Activated T-helper 2 cell treated with anti-CD3 and anti-CD28 coated beads, Interferon-gamma antibody, Interleukin-2, Interleukin-4, amounts not matched to agents 10 μg/mL and 5 μg/mL and 100 μg/mL, durations not matched to agents 14 hours and 24 hours and 36 hours (primary cell): ENCODE measurements around the gene SIL1. TPM values are rescaled to one million over a fixed set of nuclear protein-coding genes. Genes with fewer than 3 reads are reported as not detected.

ENCODE experiments used
- DNase-seq: peaks from one replicate; pipeline ENCODE4 v3.0.0; 2021; ENCODE audit warnings: low spot score
- H3K27ac Mint-ChIP-seq: one replicate; pipeline ENCODE4 v1.8.0; 2021; ENCODE audit warnings: mixed read lengths
- H3K27me3 Mint-ChIP-seq: one replicate; pipeline ENCODE4 v1.8.0; 2021; ENCODE audit warnings: low read depth, mixed read lengths
- H3K36me3 Mint-ChIP-seq: one replicate; pipeline ENCODE4 v1.8.0; 2021; ENCODE audit warnings: low read depth, mixed read lengths
- H3K4me1 Mint-ChIP-seq: one replicate; pipeline ENCODE4 v1.8.0; 2021; ENCODE audit warnings: low read depth, mixed read lengths
- H3K4me3 Mint-ChIP-seq: one replicate; pipeline ENCODE4 v1.8.0; 2021; ENCODE audit warnings: low read depth, mild to moderate bottlenecking, moderate library complexity, mixed read lengths
- H3K9me3 Mint-ChIP-seq: one replicate; pipeline ENCODE4 v1.8.0; 2021; ENCODE audit warnings: mixed read lengths
- intact Hi-C: fragments of 100-400 bp; cut with micrococcal nuclease; formaldehyde crosslinking; loops from one replicate; pipeline ENCODE4 v1.15.1; 2023
- total RNA-seq: library from RNA; stranded (reverse); gene quantifications from 2 replicates; pipeline ENCODE4 v1.2.3, GENCODE V29; 2022

Gene SIL1
- total RNA-seq, 1 donor from 2014 or later = 31.1 TPM

DNA sequence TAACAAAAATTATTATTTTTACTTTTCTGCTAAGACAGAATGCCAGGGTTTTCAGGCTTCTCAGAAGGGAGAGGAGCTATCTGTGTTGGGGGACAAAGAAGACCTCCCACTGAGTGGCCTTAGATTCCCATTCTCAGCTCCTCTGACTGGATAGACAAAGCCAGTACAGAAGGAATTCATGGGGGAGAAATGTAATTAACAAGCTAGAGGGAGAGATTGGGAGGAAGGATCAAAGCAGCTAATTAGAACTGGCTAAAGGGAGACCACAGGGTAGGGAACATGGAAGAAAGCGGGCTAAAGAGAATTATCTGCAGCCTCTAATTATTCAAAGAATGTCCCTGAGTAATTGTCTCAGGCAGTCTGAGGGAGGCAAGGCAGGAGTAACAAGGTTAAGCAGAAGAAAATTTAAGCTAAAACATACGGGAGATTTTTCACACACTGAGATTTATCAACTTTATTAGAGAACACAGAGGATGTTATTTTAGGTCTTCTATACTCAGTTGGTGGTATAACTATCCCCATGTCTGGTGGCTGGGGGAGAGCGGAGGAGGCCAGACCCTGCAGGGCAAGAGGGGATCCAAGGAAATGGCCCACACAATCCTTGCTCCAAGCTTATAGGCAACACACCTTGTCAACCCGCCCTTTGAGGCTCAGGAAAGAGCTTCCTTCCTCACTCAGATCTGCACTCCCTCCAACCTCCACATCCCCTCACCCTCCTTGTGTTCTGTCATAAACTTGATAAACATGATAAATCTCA lies 235.4 kb downstream of the SIL1 start:
- intact Hi-C loops = no loop called here
- Mint-ChIP-seq H3K4me1 (no peaks in the 10 kb centered on the region), H3K27me3 (no peaks in the 10 kb centered on the region)

DNA sequence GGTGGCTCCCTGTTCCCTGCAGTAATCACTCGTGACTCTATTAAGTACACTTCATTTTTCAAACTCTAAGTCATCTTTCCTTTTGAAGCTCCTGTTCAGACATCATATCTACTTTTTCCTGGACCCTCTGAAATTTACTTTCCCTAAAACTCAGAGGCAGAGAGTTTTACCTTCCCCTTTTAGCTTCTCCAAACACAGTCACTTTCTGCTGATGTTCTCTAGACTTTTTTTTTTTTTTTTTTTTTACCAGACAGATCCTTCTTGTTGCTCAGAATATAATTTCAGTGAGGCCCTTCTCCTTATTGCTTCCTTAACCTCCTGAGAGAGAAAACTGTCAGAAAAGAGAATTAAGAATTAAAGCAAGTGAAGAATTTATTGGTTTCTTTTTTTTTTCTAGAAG lies 236.4 kb downstream of the SIL1 start:
- H3K4me3 Mint-ChIP-seq = no peak overlapping the region
- H3K36me3 Mint-ChIP-seq = no peaks in the 10 kb centered on the region
- H3K27me3 Mint-ChIP-seq = no peaks in the 10 kb centered on the region
- H3K27ac Mint-ChIP-seq = no peak overlapping the region
- intact Hi-C loops = no loop called here
- H3K4me1 Mint-ChIP-seq = no peaks in the 10 kb centered on the region
- no peaks in the 10 kb centered on the region for H3K9me3 Mint-ChIP-seq
- DNase-seq = no peak

More for the DNA sequence above, 235.4 kb downstream of the SIL1 start:
- Mint-ChIP-seq H3K4me3 (no peak overlapping the region), H3K27ac (peak overlapping the region; percentile 43), H3K36me3 (no peaks in the 10 kb centered on the region), H3K9me3 (no peaks in the 10 kb centered on the region)
- no peak for DNase-seq

GRCh38 chr5:138961221-138961620 lies 236.9 kb downstream of the SIL1 start:
- Mint-ChIP-seq H3K9me3 (no peaks in the 10 kb centered on the region), H3K27ac (no peak overlapping the region), H3K27me3 (no peaks in the 10 kb centered on the region), H3K36me3 (no peaks in the 10 kb centered on the region), H3K4me3 (no peak overlapping the region), H3K4me1 (no peaks in the 10 kb centered on the region)
- intact Hi-C loops = no loop called here
- no peak for DNase-seq

GRCh38 chr5:138960145-138960692 lies 237.9 kb downstream of the SIL1 start:
- Mint-ChIP-seq H3K4me1 (no peaks in the 10 kb centered on the region), H3K4me3 (no peak overlapping the region), H3K36me3 (no peaks in the 10 kb centered on the region), H3K9me3 (no peaks in the 10 kb centered on the region), H3K27ac (no peak overlapping the region), H3K27me3 (no peaks in the 10 kb centered on the region)
- DNase-seq = no peak
- intact Hi-C loops = no loop called here

- no peak overlapping the region for H3K27ac Mint-ChIP-seq
- H3K4me3 Mint-ChIP-seq = no peak overlapping the region
- no peaks in the 10 kb centered on the region for H3K9me3 Mint-ChIP-seq
- no peaks in the 10 kb centered on the region for H3K27me3 Mint-ChIP-seq
- intact Hi-C loops = no loop called here
- H3K36me3 Mint-ChIP-seq = no peaks in the 10 kb centered on the region
- no peak for DNase-seq
- peaks cover 14% of the 10 kb centered on the region for H3K4me1 Mint-ChIP-seq
Observed at GRCh38 chr5:138956801-138957200, 241.4 kb downstream of the SIL1 start.

DNA sequence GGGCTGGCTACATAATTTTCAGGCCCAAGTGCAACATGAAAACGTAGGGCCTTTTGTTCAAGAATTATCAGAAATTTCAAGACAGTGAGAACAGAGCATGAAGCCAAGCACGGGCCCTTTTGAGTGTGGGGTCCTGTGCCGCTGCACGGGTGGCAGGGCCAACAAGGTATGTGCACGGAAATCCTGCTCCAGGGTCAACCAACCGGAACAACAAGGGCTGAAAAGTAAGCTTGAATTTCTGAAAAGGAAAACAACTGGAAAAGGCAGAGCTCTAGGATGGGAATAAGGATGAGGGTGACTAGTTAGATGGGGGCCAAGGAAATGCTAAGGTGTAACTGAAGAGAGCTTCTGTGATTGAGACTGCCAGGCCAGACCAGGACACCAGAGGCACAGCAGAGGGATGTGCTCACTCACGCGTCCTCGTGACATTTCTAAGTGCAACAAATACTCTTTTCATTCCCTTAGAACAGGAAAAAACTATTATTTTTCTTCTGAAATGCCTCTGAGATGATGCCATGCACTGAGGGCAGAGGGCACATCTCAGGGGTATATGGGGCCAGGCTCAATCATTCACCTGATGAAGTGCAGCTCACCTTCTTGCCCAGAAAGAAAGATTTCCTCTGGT lies 242.4 kb downstream of the SIL1 start:
- DNase-seq = no peak
- Mint-ChIP-seq H3K36me3 (no peaks in the 10 kb centered on the region), H3K27me3 (no peaks in the 10 kb centered on the region), H3K4me1 (peaks cover 14% of the 10 kb centered on the region), H3K27ac (no peak overlapping the region), H3K4me3 (no peak overlapping the region), H3K9me3 (no peaks in the 10 kb centered on the region)
- intact Hi-C loops = no loop called here

GRCh38 chr5:138955013-138955660 lies 243.0 kb downstream of the SIL1 start:
- intact Hi-C loops = no loop called here
- Mint-ChIP-seq H3K4me3 (no peak overlapping the region), H3K36me3 (no peaks in the 10 kb centered on the region), H3K4me1 (peaks cover 14% of the 10 kb centered on the region), H3K9me3 (no peaks in the 10 kb centered on the region), H3K27me3 (no peaks in the 10 kb centered on the region), H3K27ac (no peak overlapping the region)
- DNase-seq = no peak

GRCh38 chr5:138954257-138955012 lies 243.7 kb downstream of the SIL1 start:
- intact Hi-C loops = no loop called here
- peaks cover 14% of the 10 kb centered on the region for H3K4me1 Mint-ChIP-seq
- H3K27ac Mint-ChIP-seq = no peak overlapping the region
- no peak overlapping the region for H3K4me3 Mint-ChIP-seq
- H3K36me3 Mint-ChIP-seq = no peaks in the 10 kb centered on the region
- no peaks in the 10 kb centered on the region for H3K9me3 Mint-ChIP-seq
- no peak for DNase-seq
- H3K27me3 Mint-ChIP-seq = no peaks in the 10 kb centered on the region

DNA sequence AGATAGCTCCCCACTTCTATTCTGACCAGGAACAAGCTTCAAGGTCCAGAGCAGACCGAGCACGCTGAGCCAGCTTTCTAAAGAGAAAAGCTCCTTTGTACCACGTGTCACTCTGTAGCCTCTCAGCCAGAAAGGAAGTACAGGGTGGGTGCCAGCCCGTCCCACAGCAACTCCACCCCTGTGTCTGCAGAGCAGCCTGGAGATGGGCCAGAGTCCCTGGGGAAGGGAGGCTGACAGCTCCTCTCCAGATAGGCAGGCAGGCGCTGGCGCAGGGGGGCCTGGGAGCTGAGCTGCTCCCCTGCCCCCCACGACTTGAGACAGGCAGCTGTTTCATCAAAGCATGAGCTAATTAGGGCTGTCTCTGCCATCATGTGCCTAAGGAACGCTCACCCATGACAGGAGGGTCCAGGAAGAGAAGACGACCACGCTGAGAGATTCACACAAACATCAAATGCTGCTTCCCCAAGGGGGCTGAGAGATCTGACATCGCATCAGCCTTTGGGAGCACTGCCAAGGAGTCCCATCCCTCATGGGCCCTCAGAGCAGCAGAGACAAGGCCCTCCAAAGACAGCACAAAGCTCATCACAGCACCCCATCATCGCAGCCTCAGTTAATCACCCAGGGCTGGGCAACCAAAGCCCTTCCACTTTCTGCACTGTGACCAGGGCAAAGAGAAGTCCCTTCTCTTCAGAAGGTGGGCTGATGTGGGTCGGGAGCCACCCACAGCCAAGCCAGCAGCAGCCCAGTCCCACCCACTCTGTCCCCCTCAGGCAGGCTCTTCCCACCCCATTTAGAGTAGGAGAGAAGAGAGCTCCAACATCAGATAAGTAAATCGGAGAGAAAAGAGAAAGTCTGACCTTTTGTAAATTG lies 244.5 kb downstream of the SIL1 start:
- intact Hi-C loops = no loop called here
- Mint-ChIP-seq H3K27me3 (no peaks in the 10 kb centered on the region), H3K27ac (no peak overlapping the region), H3K4me3 (no peak overlapping the region), H3K4me1 (peaks cover 14% of the 10 kb centered on the region), H3K36me3 (no peaks in the 10 kb centered on the region), H3K9me3 (no peaks in the 10 kb centered on the region)
- no peak for DNase-seq

GRCh38 chr5:138952962-138953361 lies 245.2 kb downstream of the SIL1 start:
- no peak for DNase-seq
- H3K4me1 Mint-ChIP-seq = peaks cover 14% of the 10 kb centered on the region
- no peaks in the 10 kb centered on the region for H3K9me3 Mint-ChIP-seq
- H3K4me3 Mint-ChIP-seq = no peak overlapping the region
- H3K36me3 Mint-ChIP-seq = no peaks in the 10 kb centered on the region
- no peaks in the 10 kb centered on the region for H3K27me3 Mint-ChIP-seq
- no peak overlapping the region for H3K27ac Mint-ChIP-seq
- intact Hi-C loops = no loop called here

- Mint-ChIP-seq H3K27ac (no peak overlapping the region), H3K27me3 (no peaks in the 10 kb centered on the region), H3K36me3 (no peaks in the 10 kb centered on the region), H3K9me3 (no peaks in the 10 kb centered on the region), H3K4me3 (no peak overlapping the region), H3K4me1 (peaks cover 14% of the 10 kb centered on the region)
- intact Hi-C loops = no loop called here
- DNase-seq = no peak
Observed at GRCh38 chr5:138951986-138952735, 246.0 kb downstream of the SIL1 start.
